HCT116 (cell line): ENCODE results near the gene TCF20. TPM values are rescaled to one million over a fixed set of nuclear protein-coding genes. Genes with fewer than 3 reads are reported as not detected.

ENCODE experiments used
- ATAC-seq: fragments of 200-7000 bp; cut with Tn5 transposase; 2 replicates; pipeline ENCODE4 v1.9.1; 2020; ENCODE audit warnings: mild to moderate bottlenecking, moderate library complexity
- BruUV-seq: library from RNA; stranded (reverse); fragments of 400-500 nt; replicated peaks from 2 replicates; lab custom pipeline; 2021; lab: Mats Ljungman, UMichigan
- CTCF ChIA-PET: fragments of 300-600 bp; sonication (Branson Sonifier 250); formaldehyde crosslinking; loops from one replicate; lab custom pipeline; 2021; ENCODE audit warnings: antibody characterized with exemption; lab: Charles Lee
- POLR2A ChIA-PET: fragments of 300-600, 350-600 bp; sonication (Branson Sonifier 250); formaldehyde crosslinking; loops from one replicate; lab custom pipeline; 2021; ENCODE audit warnings: antibody characterized with exemption; lab: Charles Lee
- RAD21 ChIA-PET, 2 experiments: fragments of 300-600 bp; sonication (Branson Sonifier 250); formaldehyde crosslinking; loops; one replicate each; lab custom pipeline; 2023; ENCODE audit warnings: low total read pairs in 2 of 2; ENCODE audit not compliant: uncharacterized antibody in 2 of 2, unreplicated experiment in 2 of 2, low non-redundant PET in 1 of 2; lab: Charles Lee
- DNase-seq: peaks from one replicate; pipeline ENCODE4 v3.0.0-alpha.2; 2010; ENCODE audit warnings: low read depth, low spot score
- H2AFZ ChIP-seq: fragments of 200-600 bp; shearing (Covaris generic), sonication (generic); 2 replicates; pipeline ENCODE4 v1.6.1; 2017; ENCODE audit warnings: low read depth, mixed run types, mixed read lengths, antibody characterized with exemption, low read length; ENCODE audit not compliant: poor library complexity, severe bottlenecking
- H3K27ac ChIP-seq: 2 replicates; pipeline ENCODE4 v1.5.1; 2012; ENCODE audit warnings: low read depth, low read length
- H3K27me3 ChIP-seq: fragments of 200-600 bp; sonication (generic); 2 replicates; pipeline ENCODE4 v1.6.1; 2016; ENCODE audit warnings: mixed run types, low read length, mixed read lengths; ENCODE audit not compliant: insufficient read depth
- H3K36me3 ChIP-seq, 2 experiments: fragments of 200-500 bp in 1 of 2; fragments of 200-600 bp in 1 of 2; sonication (Bioruptor generic) in 1 of 2; sonication (generic) in 1 of 2; 2 replicates each; pipeline versions ENCODE4 v1.5.1 to v1.6.1; 2014 to 2016; ENCODE audit warnings: low read length in 2 of 2, inconsistent platforms in 1 of 2, mixed read lengths in 1 of 2, mixed run types in 1 of 2; ENCODE audit not compliant: insufficient read depth in 2 of 2, control insufficient read depth in 1 of 2
- H3K4me1 ChIP-seq, 2 experiments: fragments of 200-600 bp in 1 of 2; sonication (generic) in 1 of 2; 2 replicates each; pipeline versions ENCODE4 v1.5.1 to v1.6.1; 2012 to 2017; ENCODE audit warnings: low read length in 2 of 2, inconsistent platforms in 1 of 2, mild to moderate bottlenecking in 1 of 2, mixed read lengths in 1 of 2, mixed run types in 1 of 2, moderate library complexity in 1 of 2; ENCODE audit not compliant: insufficient read depth in 2 of 2, control insufficient read depth in 1 of 2
- H3K4me2 ChIP-seq: fragments of 200-600 bp; sonication (generic); 2 replicates; pipeline ENCODE4 v1.6.1; 2017; ENCODE audit warnings: mixed run types, low read length, mixed read lengths
- H3K4me3 ChIP-seq, 2 experiments: fragments of 200-600 bp in 1 of 2; sonication (generic) in 1 of 2; replicated peaks in 1 of 2; 2 replicates each; pipeline ENCODE4 v1.5.1; 2011 to 2016; ENCODE audit warnings: low read length in 2 of 2, control low read depth in 1 of 2, low read depth in 1 of 2, mild to moderate bottlenecking in 1 of 2, mixed read lengths in 1 of 2, mixed run types in 1 of 2
- H3K79me2 ChIP-seq: fragments of 200-600 bp; sonication (generic); 2 replicates; pipeline ENCODE4 v1.6.1; 2017; ENCODE audit warnings: mild to moderate bottlenecking, mixed run types, low read length, moderate library complexity, mixed read lengths; ENCODE audit not compliant: insufficient read depth
- H3K9ac ChIP-seq: fragments of 200-600 bp; sonication (generic); 2 replicates; pipeline ENCODE4 v1.6.1; 2016; ENCODE audit warnings: low read length, mixed read lengths
- H3K9me2 ChIP-seq: fragments of 200-600 bp; sonication (generic), shearing (Covaris generic); 2 replicates; pipeline ENCODE4 v1.6.1; 2017; ENCODE audit warnings: mixed run types, mild to moderate bottlenecking, moderate library complexity; ENCODE audit not compliant: insufficient read depth
- H3K9me3 ChIP-seq, 2 experiments: fragments of 200-500 bp in 1 of 2; fragments of 200-600 bp in 1 of 2; sonication (Bioruptor generic) in 1 of 2; sonication (generic) in 1 of 2; 2 replicates each; pipeline ENCODE4 v1.6.1; 2014 to 2017; ENCODE audit warnings: low read length in 2 of 2, mixed read lengths in 2 of 2, inconsistent platforms in 1 of 2, low read depth in 1 of 2, mild to moderate bottlenecking in 1 of 2, mixed run types in 1 of 2, moderate library complexity in 1 of 2; ENCODE audit not compliant: control insufficient read depth in 1 of 2, insufficient read depth in 1 of 2
- H4K20me1 ChIP-seq: fragments of 200-600 bp; sonication (generic), shearing (Covaris generic); 2 replicates; pipeline ENCODE4 v1.6.1; 2017; ENCODE audit warnings: mixed run types, mild to moderate bottlenecking, moderate library complexity; ENCODE audit not compliant: insufficient read depth
- CTCF ChIP-seq, 3 experiments: fragments of 200-600 bp in 1 of 3; sonication (generic) in 1 of 3; IDR thresholded peaks in 2 of 3; conservative IDR thresholded peaks in 1 of 3; 2 replicates each; pipeline ENCODE4 v1.5.1; 2012 to 2017; ENCODE audit warnings: low read depth in 2 of 3, low read length in 2 of 3, antibody characterized with exemption in 1 of 3, borderline replicate concordance in 1 of 3, control low read depth in 1 of 3, mild to moderate bottlenecking in 1 of 3, mixed read lengths in 1 of 3, mixed run types in 1 of 3, moderate library complexity in 1 of 3; ENCODE audit not compliant: insufficient read depth in 1 of 3
- MAX ChIP-seq: IDR thresholded peaks from 2 replicates; pipeline ENCODE4 v1.6.1; 2012
- RAD21 ChIP-seq: IDR thresholded peaks from 2 replicates; pipeline ENCODE4 v1.6.1; 2012; ENCODE audit warnings: low read depth, mild to moderate bottlenecking
- ZFX ChIP-seq: fragments of 450-650 bp; IDR thresholded peaks from 2 replicates; pipeline ENCODE4 v1.6.1; 2017
- intact Hi-C: fragments of 100-400 bp; cut with micrococcal nuclease; formaldehyde crosslinking; loops from 2 replicates; pipeline ENCODE4 v1.10.0; 2022
- total RNA-seq: library from RNA; stranded (reverse); gene quantifications from one replicate; pipeline ENCODE4 v1.2.1, GENCODE V29; 2021; ENCODE audit not compliant: unreplicated experiment
- TF ChIP-seq, protein P1 (sequence below): IDR thresholded peaks from 2 replicates; pipeline ENCODE4 v1.6.1; 2012; ENCODE audit warnings: low read depth

The TCF20 gene
- total RNA-seq, 1 experiment from 2014 or later, result 66.7 TPM

GRCh38 chr22:42231929-42232328 lies 38.5 kb downstream of the TCF20 start:
- peaks cover 7% of the 10 kb centered on the region; the same call in 1 of the 2 replicates for H4K20me1 ChIP-seq
- no peak overlapping the region for H2AFZ ChIP-seq
- no peak for ATAC-seq

More at GRCh38 chr22:42231929-42232328, 38.5 kb downstream of the TCF20 start:
- TF ChIP-seq RAD21, result no peak
- TF ChIP-seq CTCF (IDR thresholded peaks at IDR 0.05 in 2 of 3, conservative IDR thresholded peaks at IDR 0.05 in 1 of 3; ENCODE audit: borderline replicate concordance in 1 of 3, insufficient read depth in 1 of 3, low read depth in 2 of 3, low read length in 2 of 3), result no peak
- TF ChIP-seq, protein P1, sequence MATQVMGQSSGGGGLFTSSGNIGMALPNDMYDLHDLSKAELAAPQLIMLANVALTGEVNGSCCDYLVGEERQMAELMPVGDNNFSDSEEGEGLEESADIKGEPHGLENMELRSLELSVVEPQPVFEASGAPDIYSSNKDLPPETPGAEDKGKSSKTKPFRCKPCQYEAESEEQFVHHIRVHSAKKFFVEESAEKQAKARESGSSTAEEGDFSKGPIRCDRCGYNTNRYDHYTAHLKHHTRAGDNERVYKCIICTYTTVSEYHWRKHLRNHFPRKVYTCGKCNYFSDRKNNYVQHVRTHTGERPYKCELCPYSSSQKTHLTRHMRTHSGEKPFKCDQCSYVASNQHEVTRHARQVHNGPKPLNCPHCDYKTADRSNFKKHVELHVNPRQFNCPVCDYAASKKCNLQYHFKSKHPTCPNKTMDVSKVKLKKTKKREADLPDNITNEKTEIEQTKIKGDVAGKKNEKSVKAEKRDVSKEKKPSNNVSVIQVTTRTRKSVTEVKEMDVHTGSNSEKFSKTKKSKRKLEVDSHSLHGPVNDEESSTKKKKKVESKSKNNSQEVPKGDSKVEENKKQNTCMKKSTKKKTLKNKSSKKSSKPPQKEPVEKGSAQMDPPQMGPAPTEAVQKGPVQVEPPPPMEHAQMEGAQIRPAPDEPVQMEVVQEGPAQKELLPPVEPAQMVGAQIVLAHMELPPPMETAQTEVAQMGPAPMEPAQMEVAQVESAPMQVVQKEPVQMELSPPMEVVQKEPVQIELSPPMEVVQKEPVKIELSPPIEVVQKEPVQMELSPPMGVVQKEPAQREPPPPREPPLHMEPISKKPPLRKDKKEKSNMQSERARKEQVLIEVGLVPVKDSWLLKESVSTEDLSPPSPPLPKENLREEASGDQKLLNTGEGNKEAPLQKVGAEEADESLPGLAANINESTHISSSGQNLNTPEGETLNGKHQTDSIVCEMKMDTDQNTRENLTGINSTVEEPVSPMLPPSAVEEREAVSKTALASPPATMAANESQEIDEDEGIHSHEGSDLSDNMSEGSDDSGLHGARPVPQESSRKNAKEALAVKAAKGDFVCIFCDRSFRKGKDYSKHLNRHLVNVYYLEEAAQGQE, result no peak
- no peak for TF ChIP-seq MAX
- no peak for TF ChIP-seq ZFX
- Histone ChIP-seq H3K9ac (no peak overlapping the region), H3K4me1 (no peaks in the 10 kb centered on the region), H3K9me3 (no peaks in the 10 kb centered on the region), H3K79me2 (peaks cover 94% of the 10 kb centered on the region), H3K4me3 (no peak overlapping the region), H3K4me2 (no peak overlapping the region), H3K9me2 (no peaks in the 10 kb centered on the region), H3K27me3 (no peaks in the 10 kb centered on the region), H3K27ac (no peak overlapping the region), H3K36me3 (no peaks in the 10 kb centered on the region)
- no TSS peak for BruUV-seq
- ChIA-PET RAD21 (no interaction called here), CTCF (no interaction called here), POLR2A (no interaction called here)
- DNase-seq, result no peak
- intact Hi-C loops, result no loop called here
